ENCODE measurements around the gene PHOX2A.

PHOX2A gene

DNA sequence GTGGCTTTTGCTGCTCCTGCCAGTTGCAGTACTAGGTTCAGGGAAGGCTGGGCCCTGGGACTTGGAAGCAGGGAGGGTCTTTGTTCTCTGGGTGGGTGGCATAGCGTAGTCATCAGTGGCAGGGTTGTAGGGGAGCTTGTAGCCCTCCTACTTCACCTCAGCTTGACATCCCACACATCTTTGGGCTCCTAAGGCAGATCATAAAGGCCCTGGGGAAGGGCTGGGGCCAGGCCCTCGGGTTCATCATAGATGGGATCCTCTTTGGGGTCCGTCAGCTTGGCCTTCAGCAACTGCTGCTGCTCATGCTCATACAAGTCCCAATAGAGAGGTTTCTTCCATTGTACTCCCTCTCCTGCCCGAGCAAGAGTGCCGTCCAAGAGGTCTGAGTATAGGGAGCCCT is 6.0 kb upstream of the PHOX2A start:
- no peak for DNase-seq

DNA sequence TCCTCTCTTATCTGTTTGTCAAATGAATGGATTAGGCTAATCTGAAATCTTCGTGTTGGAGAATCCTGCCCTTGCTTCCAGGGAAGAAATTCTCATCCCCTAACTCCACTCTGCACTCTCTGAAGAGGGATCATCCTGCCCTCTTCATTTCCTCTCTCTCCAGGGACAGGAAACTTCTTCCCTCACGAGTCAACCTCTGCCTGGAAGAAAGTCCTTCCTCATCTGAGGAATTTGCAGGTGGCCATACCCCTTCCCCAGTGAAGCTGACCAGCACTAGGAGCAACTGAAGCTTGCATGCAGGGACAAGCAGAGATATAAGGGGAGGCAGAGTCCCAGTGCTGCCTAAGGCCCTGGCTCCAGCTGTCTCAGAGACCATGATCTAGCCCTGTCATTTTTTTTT is 3.6 kb upstream of the PHOX2A start:
- no peak for DNase-seq

GRCh38 chr11:72245263-72245816 is 1.4 kb upstream of the PHOX2A start:
- DNase-seq: no peak

DNA sequence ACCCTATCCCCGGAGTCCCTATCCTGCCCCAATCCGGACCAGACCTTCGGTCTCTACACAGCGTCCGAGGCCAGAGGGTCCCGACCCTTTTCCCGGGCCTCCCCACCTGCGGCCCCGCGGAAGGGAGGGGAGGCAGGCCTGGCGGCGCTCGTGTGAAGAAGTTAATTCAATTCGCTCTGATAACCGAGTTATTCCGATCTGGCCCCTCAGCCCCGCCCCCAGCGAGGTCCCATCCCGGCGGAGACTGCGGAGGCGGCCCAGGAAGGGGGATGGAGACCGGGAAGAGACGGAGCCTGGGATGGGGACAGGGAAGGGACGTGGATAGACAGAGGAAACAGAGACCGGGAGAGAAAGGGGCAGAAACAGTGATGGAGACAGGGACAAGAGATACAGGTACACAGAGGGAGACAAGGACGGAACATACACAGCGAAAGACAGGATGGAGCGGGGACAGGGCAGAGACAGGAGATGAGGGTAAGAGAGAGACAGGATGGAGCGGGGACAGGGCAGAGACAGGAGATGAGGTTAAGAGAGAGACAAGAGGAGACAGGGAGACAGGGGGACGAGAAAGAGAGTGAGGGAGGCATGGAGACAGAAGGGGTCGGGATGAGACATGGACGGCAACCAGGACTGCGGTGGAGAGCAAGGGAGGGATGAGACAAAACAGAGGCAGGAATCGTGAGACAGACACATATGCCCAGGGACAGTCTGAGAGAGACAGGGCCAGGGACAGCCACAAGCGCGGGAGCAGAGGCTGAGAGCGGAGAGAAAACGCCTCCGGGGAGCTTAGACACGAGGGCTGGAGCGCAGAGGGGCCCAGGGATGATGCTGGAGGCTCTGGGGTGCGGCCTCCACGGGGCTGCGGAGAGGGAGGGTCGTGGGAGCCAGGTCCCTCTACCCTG is 636 bp upstream of the PHOX2A start:
- no peak for DNase-seq

- DNase-seq: no peak
Measured at GRCh38 chr11:72243173-72244059, 560 bp downstream of the PHOX2A start.

DNA sequence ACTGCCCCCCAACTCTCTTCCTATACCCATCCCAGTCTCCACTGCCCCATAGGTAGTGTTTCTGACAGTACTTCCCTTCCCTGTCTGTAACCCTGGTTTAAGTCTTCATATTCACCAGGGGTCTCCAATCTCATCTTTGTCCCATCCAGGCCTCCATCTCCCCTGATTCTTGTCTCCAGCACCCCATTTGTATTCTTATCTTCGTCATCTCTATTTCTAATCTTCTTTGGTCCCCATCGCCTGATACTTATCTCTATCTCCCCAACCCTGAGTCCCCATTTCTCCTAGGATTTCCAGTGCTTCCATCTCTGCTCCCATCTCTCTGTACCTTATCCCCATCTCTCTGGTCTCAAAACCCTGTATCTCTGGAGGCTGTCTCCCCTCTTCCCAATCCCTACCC is 1.8 kb downstream of the PHOX2A start:
- no peak for DNase-seq

DNA sequence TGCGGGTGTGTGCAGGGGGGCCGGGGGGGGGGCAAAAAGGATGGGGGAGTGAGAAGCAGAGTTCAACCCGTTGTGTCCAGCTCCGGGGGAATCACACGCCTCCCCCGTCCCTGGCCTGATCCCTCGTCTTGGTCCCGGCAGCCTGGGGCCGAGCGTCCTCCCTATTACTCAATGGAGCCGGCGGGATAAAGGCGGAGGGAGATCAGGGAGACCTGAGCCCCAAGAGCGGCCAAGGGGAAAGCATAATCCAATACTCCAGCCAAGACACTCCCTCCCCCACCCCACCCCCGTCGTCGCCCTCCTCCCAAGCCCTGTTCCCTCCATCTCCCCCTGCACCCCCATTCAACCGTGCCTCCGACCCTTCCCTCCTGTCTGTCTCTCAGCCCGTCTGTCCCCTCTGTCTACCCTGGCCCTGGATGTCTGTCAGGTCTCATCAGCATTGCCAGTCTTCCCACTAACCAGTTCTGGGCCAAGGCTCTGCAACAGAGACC is 2.6 kb downstream of the PHOX2A start:
- DNase-seq: no peak

DNA sequence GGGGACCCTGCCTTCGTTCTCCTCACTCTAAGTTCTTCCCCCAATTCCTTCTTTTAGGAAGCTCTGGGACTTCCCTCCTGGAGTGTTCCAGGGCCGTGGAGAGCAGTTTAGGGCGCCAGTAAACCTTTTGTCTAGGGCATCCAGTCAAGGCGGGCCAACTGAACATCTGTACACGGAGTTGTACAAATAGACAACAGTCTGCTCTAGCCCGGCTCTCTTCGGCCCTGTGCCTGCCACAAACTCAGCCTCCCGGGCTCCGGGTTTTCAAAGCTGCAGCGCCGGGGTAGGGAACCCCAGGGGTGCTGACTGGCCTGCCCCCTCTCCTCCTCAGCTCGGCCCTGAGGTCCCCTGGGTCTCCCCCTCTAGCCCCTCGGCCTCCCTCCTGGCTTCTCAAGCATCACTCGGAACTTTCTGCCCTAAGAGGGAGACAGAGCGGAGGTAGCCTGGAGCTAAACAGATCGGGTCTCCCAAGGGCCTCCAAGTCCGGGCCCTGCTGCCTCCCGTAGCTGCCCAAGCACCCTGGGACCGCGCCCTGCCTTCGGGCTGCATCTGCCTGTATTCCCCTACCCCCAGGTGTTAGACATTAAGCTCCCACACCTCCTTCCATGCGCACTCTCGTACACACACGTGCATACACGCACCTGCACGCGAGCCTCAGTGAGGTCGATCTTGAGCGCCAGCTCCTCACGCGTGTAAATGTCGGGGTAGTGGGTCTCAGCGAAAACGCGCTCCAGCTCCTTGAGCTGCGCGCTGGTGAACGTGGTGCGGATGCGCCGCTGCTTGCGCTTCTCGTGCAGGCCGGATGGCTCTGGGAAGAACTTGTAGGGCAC is 3.3 kb downstream of the PHOX2A start:
- DNase-seq: no peak

DNA sequence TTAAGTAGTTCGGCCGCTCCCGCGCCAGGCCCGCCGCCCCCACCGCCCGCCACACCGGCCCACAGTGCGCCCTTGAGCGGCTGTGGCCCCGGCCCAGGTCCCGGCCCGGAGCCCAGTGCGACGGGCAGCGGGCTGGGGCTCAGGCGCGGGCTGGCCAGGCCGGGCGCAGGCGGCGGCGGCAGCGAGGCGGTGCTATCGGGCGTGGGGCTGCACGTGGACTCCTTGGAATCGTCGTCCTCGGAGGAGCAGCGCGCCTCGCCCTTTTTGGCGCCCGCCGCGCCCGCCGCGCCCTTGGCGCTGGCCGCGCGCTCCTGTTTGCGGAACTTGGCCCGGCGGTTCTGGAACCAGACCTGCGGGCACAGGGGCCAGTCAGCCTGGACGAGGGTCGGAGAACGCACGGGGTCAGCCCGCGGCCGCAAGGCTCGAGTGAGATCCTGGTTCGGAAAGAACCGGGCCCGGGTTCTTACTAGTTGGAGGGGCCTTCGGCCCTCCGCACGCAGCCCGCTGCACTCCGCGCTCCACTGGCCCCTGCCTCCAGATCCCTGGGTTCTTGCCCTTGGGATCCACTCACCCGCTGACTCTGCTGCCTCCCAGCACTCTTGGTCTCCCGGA is 4.0 kb downstream of the PHOX2A start:
- DNase-seq: peak in 7 of 56 donors; percentile 23 to 59 (median 51)

- peak in 7 of 56 donors; percentile 29 to 56 (median 47) for DNase-seq
Measured at GRCh38 chr11:72239313-72239848, 4.6 kb downstream of the PHOX2A start.

- DNase-seq: no peak
Measured at GRCh38 chr11:72238492-72239312, 5.3 kb downstream of the PHOX2A start.

DNA sequence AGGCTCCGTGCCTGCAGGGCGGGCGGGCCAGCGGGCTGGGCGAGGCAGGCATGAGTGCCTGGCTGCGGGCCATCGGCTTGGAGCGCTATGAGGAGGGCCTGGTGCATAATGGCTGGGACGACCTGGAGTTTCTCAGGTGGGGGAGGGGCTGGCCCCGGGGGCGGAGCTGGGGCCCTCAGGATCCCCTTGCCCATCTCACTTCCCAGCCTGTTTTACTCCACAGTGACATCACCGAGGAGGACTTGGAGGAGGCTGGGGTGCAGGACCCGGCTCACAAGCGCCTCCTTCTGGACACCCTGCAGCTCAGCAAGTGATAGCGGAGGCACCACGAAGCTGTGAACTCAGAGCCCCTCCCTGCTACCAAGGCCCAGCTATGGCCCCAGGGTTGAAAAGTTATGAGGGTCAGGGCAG is 5.9 kb downstream of the PHOX2A start:
- DNase-seq: peak in 18 of 56 donors; percentile 9 to 56 (median 24)

GRCh38 chr11:72237112-72237931 is 6.7 kb downstream of the PHOX2A start:
- no peak for DNase-seq

DNA sequence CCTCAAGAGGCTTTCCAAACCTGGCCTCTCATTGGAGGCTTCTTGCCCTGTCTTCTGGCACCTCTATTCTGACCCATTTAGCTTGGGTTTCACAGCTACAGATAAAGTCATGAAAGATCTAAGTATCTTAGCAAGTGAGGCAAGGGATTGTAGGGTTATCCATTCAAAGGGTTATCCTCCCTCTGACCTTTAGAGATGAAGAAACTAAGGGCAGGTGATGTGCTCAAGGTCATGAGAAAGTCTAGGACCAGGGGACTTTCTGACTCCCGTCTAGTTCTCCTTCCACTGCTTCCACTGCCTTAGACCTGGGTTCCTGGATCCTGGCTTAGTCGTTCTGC is 7.2 kb downstream of the PHOX2A start:
- DNase-seq: no peak

DNA sequence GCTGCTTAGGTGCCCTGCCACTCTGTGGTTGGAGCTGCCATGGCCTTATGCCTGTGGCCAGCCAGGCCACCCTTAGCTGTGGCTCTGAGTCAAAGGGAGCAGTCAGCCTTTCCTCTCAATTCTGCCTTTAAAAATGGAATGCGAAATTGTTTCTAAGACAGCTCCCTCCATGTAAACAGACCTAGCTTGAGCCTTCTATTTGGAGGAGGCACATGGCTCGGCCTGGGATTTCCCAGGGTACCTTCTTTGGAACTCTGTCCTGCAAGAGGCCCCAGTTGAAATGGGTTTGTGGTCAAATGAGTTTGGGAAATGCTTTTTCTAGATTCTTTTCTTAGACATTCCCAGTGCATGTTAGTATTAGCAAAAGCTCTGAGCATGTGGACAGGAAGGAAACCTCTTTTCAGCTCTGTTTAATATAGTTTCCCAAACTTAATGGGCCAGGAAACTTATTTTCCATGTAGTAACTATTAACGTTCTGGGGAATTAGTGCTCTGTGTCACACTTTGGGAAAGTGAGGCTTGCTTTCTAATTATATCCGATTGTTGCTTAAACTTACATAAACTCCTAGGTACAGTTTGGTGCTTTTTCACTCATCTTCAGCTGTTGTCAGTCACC is 7.8 kb downstream of the PHOX2A start:
- no peak for DNase-seq

- DNase-seq: no peak
Measured at GRCh38 chr11:72235351-72236057, 8.5 kb downstream of the PHOX2A start.

- no peak for DNase-seq
Measured at GRCh38 chr11:72234920-72235319, 9.1 kb downstream of the PHOX2A start.

Measured in nucleus accumbens (tissue), 56 donors.